K562 (cell line): ENCODE measurements around the gene LAMTOR4. TPM values are rescaled to one million over a fixed set of nuclear protein-coding genes. Genes with fewer than 3 reads are reported as not detected.

ENCODE experiments used
- ARID1B ChIP-seq: fragments of 450-650 bp; IDR thresholded peaks from 2 replicates; pipeline ENCODE4 v1.6.1; 2016; ENCODE audit warnings: antibody characterized with exemption, mild to moderate bottlenecking, inconsistent platforms
- BCL6 ChIP-seq: fragments of 250-450 bp; sonication (Bioruptor Pico); IDR thresholded peaks from 2 replicates; pipeline ENCODE4 v1.4.0; 2020
- DEAF1 ChIP-seq: fragments of 450-650 bp; formaldehyde crosslinking; IDR thresholded peaks from 2 replicates; pipeline ENCODE4 v1.4.0; 2020; ENCODE audit warnings: mild to moderate bottlenecking, moderate library complexity
- MAFF ChIP-seq: IDR thresholded peaks from 2 replicates; pipeline ENCODE4 v1.6.1; 2012; ENCODE audit warnings: low read length, improper control_type of control experiment
- MAZ ChIP-seq, 2 experiments: fragments of 450-650 bp in 1 of 2; sonication (generic) in 1 of 2; formaldehyde crosslinking; IDR thresholded peaks in 1 of 2; conservative IDR thresholded peaks in 1 of 2; 2 replicates each; pipeline versions ENCODE4 v1.4.0 to v1.5.0; 2020; ENCODE audit warnings: mild to moderate bottlenecking in 1 of 2, missing genetic modification reagents in 1 of 2
- MBD2 ChIP-seq: sonication (generic); IDR thresholded peaks from 2 replicates; pipeline ENCODE4 v1.6.1; 2016; ENCODE audit warnings: low read depth, borderline replicate concordance
- MNT ChIP-seq, 2 experiments: fragments of 450-650 bp; conservative IDR thresholded peaks; 2 replicates each; pipeline ENCODE4 v1.6.1; 2017; ENCODE audit warnings: mild to moderate bottlenecking in 2 of 2, moderate library complexity in 2 of 2
- NCOA4 ChIP-seq: fragments of 450-650 bp; IDR thresholded peaks from 2 replicates; pipeline ENCODE4 v1.6.1; 2018; ENCODE audit warnings: mild to moderate bottlenecking; ENCODE audit not compliant: partially characterized antibody
- NFXL1 ChIP-seq: fragments of 450-650 bp; formaldehyde crosslinking; IDR thresholded peaks from 2 replicates; pipeline ENCODE4 v1.4.0; 2021; ENCODE audit warnings: mild to moderate bottlenecking
- PHF8 ChIP-seq: fragments of 200-600 bp; sonication (generic); IDR thresholded peaks from 2 replicates; pipeline ENCODE4 v1.6.1; 2012; ENCODE audit warnings: mixed run types, mild to moderate bottlenecking, inconsistent platforms, low read length, moderate library complexity, borderline replicate concordance
- POLR2B ChIP-seq: fragments of 450-650 bp; IDR thresholded peaks from 2 replicates; pipeline ENCODE4 v1.6.1; 2018; ENCODE audit warnings: low read depth; ENCODE audit not compliant: partially characterized antibody
- SNIP1 ChIP-seq: fragments of 450-650 bp; IDR thresholded peaks from 2 replicates; pipeline ENCODE4 v1.7.1; 2017; ENCODE audit warnings: low read depth, mild to moderate bottlenecking
- SP1 ChIP-seq: sonication (generic); formaldehyde crosslinking; IDR thresholded peaks from 2 replicates; pipeline ENCODE4 v1.8.1; 2022; ENCODE audit warnings: mild to moderate bottlenecking, missing genetic modification reagents
- ZBTB49 ChIP-seq: sonication (generic); formaldehyde crosslinking; IDR thresholded peaks from 2 replicates; pipeline ENCODE4 v1.8.0; 2022; ENCODE audit warnings: missing genetic modification reagents, mild to moderate bottlenecking, borderline replicate concordance
- ZBTB9 ChIP-seq: fragments of 450-650 bp; formaldehyde crosslinking; IDR thresholded peaks from 2 replicates; pipeline ENCODE4 v1.4.0; 2020; ENCODE audit warnings: mild to moderate bottlenecking, moderate library complexity
- ZHX1 ChIP-seq: fragments of 150-350 bp; conservative IDR thresholded peaks from 2 replicates; pipeline ENCODE4 v1.6.1; 2014; ENCODE audit warnings: low read length
- ZNF347 ChIP-seq: fragments of 450-650 bp; formaldehyde crosslinking; IDR thresholded peaks from 2 replicates; pipeline ENCODE4 v1.4.0; 2020; ENCODE audit warnings: low read depth, mild to moderate bottlenecking, moderate library complexity
- ZNF384 ChIP-seq: IDR thresholded peaks from 2 replicates; pipeline ENCODE4 v1.6.1; 2012; ENCODE audit warnings: low read depth, low read length, improper control_type of control experiment
- ZNF507 ChIP-seq: conservative IDR thresholded peaks from 2 replicates; pipeline ENCODE4 v1.6.1; 2017; ENCODE audit warnings: missing genetic modification characterization, missing compliant biosample characterization
- polyA plus RNA-seq, 8 experiments: library from polyadenylated mRNA; depleted of rRNA in 4 of 8; stranded (reverse) in 5 of 8; unstranded in 3 of 8; fragments of >200 nt; fragmentation: Nextera tagmentation in 2 of 8; fragmentation: Illumina TruSeq in 1 of 8; extraction: Ambion mirVana in 2 of 8; extraction: Trizol in 1 of 8; gene quantifications; 2 replicates each; pipeline versions ENCODE4 v1.2.1 to v1.2.3, GENCODE V29; 2011 to 2014; ENCODE audit warnings: inconsistent platforms in 1 of 8, missing spikeins in 1 of 8
- total RNA-seq, 7 experiments: library from RNA; depleted of rRNA in 6 of 7; stranded (reverse); fragments of >200 nt in 6 of 7; fragmentation: Illumina TruSeq in 2 of 7; extraction: Trizol in 2 of 7; gene quantifications; 2 replicates each; pipeline versions ENCODE4 v1.2.1 to v1.2.3, GENCODE V29; 2011 to 2021; ENCODE audit warnings: low replicate concordance in 1 of 7

Gene LAMTOR4
- total and polyA plus RNA-seq, 9 of the 15 experiments (the other 6 are each of a cell fraction or from before 2014, with no cell fraction given) = 79.6 to 314 (median 195) TPM

GRCh38 chr7:100167912-100168323, 19.2 kb downstream of the LAMTOR4 start (continued):
- 0 out of 2 replicates have a peak, but pooled peaks have one; percentile 74 for TF ChIP-seq ZHX1
- TF ChIP-seq DEAF1 (CRISPR knock-in tag) = no peak
- no peak for TF ChIP-seq ZBTB9 (CRISPR knock-in tag)
- no peak for TF ChIP-seq MAFF
- TF ChIP-seq MAZ (CRISPR knock-in tag; conservative IDR thresholded peaks at IDR 0.05 in 1 of 2, IDR thresholded peaks at IDR 0.05 in 1 of 2) = peak; percentile 67 to 90; a peak in 3 of 4 replicates
- TF ChIP-seq NFXL1 (CRISPR knock-in tag) = no peak
- peak; percentile 94 for TF ChIP-seq ARID1B
- TF ChIP-seq SNIP1 = peak; percentile 41; the same call in 1 of the 2 replicates
- no peak for TF ChIP-seq ZNF347
- TF ChIP-seq MNT (conservative IDR thresholded peaks at IDR 0.05) = peak in 1 of 2 experiments; percentile 66; a peak in 2 of 4 replicates
- no peak for TF ChIP-seq BCL6
- TF ChIP-seq NCOA4 = no peak
- peak; percentile 77 for TF ChIP-seq SP1 (CRISPR knock-in tag)
- peak; percentile 39; the same call in 1 of the 2 replicates for TF ChIP-seq ZNF384
- TF ChIP-seq PHF8 = peak; percentile 29; the same call in 1 of the 2 replicates
- peak; percentile 49; the same call in 1 of the 2 replicates for TF ChIP-seq MBD2
- TF ChIP-seq ZNF507 (tag) = no peak
- TF ChIP-seq ZBTB49 = no peak
- TF ChIP-seq POLR2B = peak; percentile 68
